GM19239 (cell line): ENCODE results near the gene BLVRB.

Source experiments
- DNase-seq: peaks from one replicate; pipeline ENCODE4 v3.0.0; 2011; ENCODE audit warnings: low spot score; ENCODE audit not compliant: insufficient read length
- FAIRE-seq: peaks from 2 replicates; lab custom pipeline; 2011; peaks lifted over from hg19 to GRCh38; lab: Jason Lieb, UNC

Gene BLVRB

GRCh38 chr19:40425450-40426287 lies 39.9 kb downstream of the BLVRB start, which contains the start of gene SERTAD1:
SERTAD1 (minus strand) TSS chr19:40425992; CDS start chr19:40423546, 2,446 bp downstream.
- peak; percentile 98 for FAIRE-seq

GRCh38 chr19:40424637-40425449 lies 40.7 kb downstream of the BLVRB start:
- DNase-seq (no peak), FAIRE-seq (peak; percentile 81)

More at GRCh38 chr19:40425450-40426287, 39.9 kb downstream of the BLVRB start, which contains the start of gene SERTAD1:
- peak; percentile 95 for DNase-seq

GRCh38 chr19:40423938-40424337 lies 41.6 kb downstream of the BLVRB start:
- no peak for FAIRE-seq

GRCh38 chr19:40422748-40423566 lies 42.6 kb downstream of the BLVRB start:
- no peak for DNase-seq
- no peak for FAIRE-seq

More at GRCh38 chr19:40423938-40424337, 41.6 kb downstream of the BLVRB start:
- DNase-seq = no peak

GRCh38 chr19:40421993-40422747 lies 43.4 kb downstream of the BLVRB start:
- FAIRE-seq (no peak), DNase-seq (no peak)

- FAIRE-seq (peak; percentile 88), DNase-seq (peak; percentile 54)
These were observed 44.5 kb downstream of the BLVRB start for GRCh38 chr19:40420766-40421765.

GRCh38 chr19:40420451-40420765 lies 45.1 kb downstream of the BLVRB start:
- DNase-seq = no peak
- peak; percentile 49 for FAIRE-seq

GRCh38 chr19:40419780-40420179 lies 45.8 kb downstream of the BLVRB start:
- FAIRE-seq (no peak), DNase-seq (no peak)

- FAIRE-seq = no peak
- no peak for DNase-seq
These were observed 46.4 kb downstream of the BLVRB start for GRCh38 chr19:40419066-40419612.

GRCh38 chr19:40418040-40418439 lies 47.5 kb downstream of the BLVRB start:
- FAIRE-seq = no peak

GRCh38 chr19:40417643-40417981 lies 47.9 kb downstream of the BLVRB start:
- FAIRE-seq (no peak), DNase-seq (no peak)

More at GRCh38 chr19:40418040-40418439, 47.5 kb downstream of the BLVRB start:
- no peak for DNase-seq

GRCh38 chr19:40416918-40417642 lies 48.5 kb downstream of the BLVRB start:
- DNase-seq (no peak), FAIRE-seq (peak; percentile 62)

GRCh38 chr19:40415768-40416167 lies 49.8 kb downstream of the BLVRB start:
- no peak for DNase-seq
- peak; percentile 51 for FAIRE-seq

- FAIRE-seq = no peak
- DNase-seq = no peak
These were observed 50.7 kb downstream of the BLVRB start for GRCh38 chr19:40414542-40415535.

- DNase-seq = no peak
- FAIRE-seq = no peak
These were observed 52.2 kb downstream of the BLVRB start, which contains the start of gene PRX for GRCh38 chr19:40413291-40413845. PRX (minus strand) TSS chr19:40413378; CDS start chr19:40407932, 5,446 bp downstream.

GRCh38 chr19:40412866-40413265 lies 52.7 kb downstream of the BLVRB start:
- DNase-seq (no peak), FAIRE-seq (no peak)
